Osteoblast (primary cell): ENCODE measurements around the gene GLP1R. TPM values are rescaled to one million over a fixed set of nuclear protein-coding genes. Genes with fewer than 3 reads are reported as not detected.
A peak's percentile ranks its signal among the peaks of the same experiment; 100 is the strongest.

Experiments
- DNase-seq: peaks from one replicate; pipeline ENCODE4 v3.0.0; 2011; ENCODE audit warnings: low spot score, mixed read lengths; ENCODE audit not compliant: insufficient read length; ENCODE audit errors: missing footprints
- H2AFZ ChIP-seq: 2 replicates; pipeline ENCODE4 v1.6.0; 2011; ENCODE audit warnings: mild to moderate bottlenecking, low read length
- H3K27ac ChIP-seq: 2 replicates; pipeline ENCODE4 v1.5.1; 2011; ENCODE audit warnings: mild to moderate bottlenecking, low read depth, low read length, moderate library complexity
- H3K27me3 ChIP-seq: 2 replicates; pipeline ENCODE4 v1.6.0; 2012; ENCODE audit warnings: mild to moderate bottlenecking, control low read depth, inconsistent platforms, low read length, moderate library complexity; ENCODE audit not compliant: insufficient read depth
- H3K36me3 ChIP-seq: 2 replicates; pipeline ENCODE4 v1.5.1; 2011; ENCODE audit warnings: mild to moderate bottlenecking, low read length, control low read depth, moderate library complexity; ENCODE audit not compliant: insufficient read depth
- H3K4me1 ChIP-seq: 2 replicates; pipeline ENCODE4 v1.5.1; 2011; ENCODE audit warnings: mild to moderate bottlenecking, low read length, control low read depth, moderate library complexity; ENCODE audit not compliant: insufficient read depth
- H3K4me2 ChIP-seq: 2 replicates; pipeline ENCODE4 v1.6.0; 2011; ENCODE audit warnings: mild to moderate bottlenecking, low read length; ENCODE audit not compliant: insufficient read depth
- H3K4me3 ChIP-seq: fragments of 200-600 bp; sonication (generic); 3 replicates; pipeline ENCODE4 v1.5.1; 2012; ENCODE audit warnings: mild to moderate bottlenecking, low read length, inconsistent platforms; ENCODE audit not compliant: insufficient read depth
- H3K79me2 ChIP-seq: 2 replicates; pipeline ENCODE4 v1.6.0; 2012; ENCODE audit warnings: mild to moderate bottlenecking, low read length, control low read depth, inconsistent platforms; ENCODE audit not compliant: insufficient read depth
- H3K9me3 ChIP-seq: 2 replicates; pipeline ENCODE4 v1.5.1; 2011; ENCODE audit warnings: low read depth, low read length, control low read depth
- H4K20me1 ChIP-seq: 2 replicates; pipeline ENCODE4 v1.6.0; 2012; ENCODE audit warnings: mild to moderate bottlenecking, low read length, control low read depth; ENCODE audit not compliant: insufficient read depth
- total RNA-seq: library from RNA; depleted of rRNA; stranded (reverse); fragments of >200 nt; gene quantifications from 2 replicates; pipeline ENCODE4 v1.2.3, GENCODE V29; 2012
- TF ChIP-seq, protein P1 (sequence below): IDR thresholded peaks from 2 replicates; pipeline ENCODE4 v1.5.1; 2011; ENCODE audit warnings: mild to moderate bottlenecking, low read depth, low read length, moderate library complexity; ENCODE audit errors: extremely low read depth

The GLP1R gene
- total RNA-seq, 1 donor = not detected

DNA sequence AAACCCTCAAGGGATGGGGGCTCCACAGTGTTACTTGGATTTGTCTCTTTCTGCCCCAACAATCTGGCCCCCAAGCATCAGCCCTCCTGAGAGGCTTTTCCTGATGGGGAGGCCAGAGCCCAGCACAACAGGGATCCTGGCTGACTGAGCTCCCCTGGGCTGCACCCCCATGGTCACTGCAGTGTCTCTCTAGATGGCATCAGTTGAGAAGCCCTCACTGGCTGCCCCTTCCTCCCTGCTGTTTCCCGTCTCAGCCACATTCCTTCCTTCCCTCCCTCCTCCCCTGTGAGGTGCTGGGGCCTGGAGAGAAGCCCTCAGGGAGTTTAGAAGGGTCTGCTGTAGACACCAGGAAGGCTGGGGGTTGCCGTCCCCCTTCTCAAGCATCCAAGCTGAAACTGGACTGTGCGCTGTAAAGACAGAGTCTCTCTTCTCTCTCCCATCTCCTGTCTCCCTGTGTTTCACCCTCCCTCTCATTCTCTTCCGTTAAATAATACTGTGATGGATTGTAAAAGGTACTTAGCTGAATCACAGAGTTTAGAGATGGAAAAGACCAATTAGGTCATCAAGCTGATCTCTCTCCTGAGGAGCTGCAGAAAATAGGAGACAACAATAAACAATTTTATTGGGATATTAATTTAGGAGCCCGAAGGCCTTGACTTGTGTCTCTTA lies 36.7 kb downstream of the GLP1R start:
- Histone ChIP-seq H3K4me1 (no peaks in the 10 kb centered on the region), H3K4me2 (no peak overlapping the region), H3K4me3 (no peak overlapping the region), H2AFZ (no peak overlapping the region), H3K36me3 (no peaks in the 10 kb centered on the region), H3K27me3 (peaks cover 2% of the 10 kb centered on the region), H3K9me3 (no peaks in the 10 kb centered on the region), H3K79me2 (no peaks in the 10 kb centered on the region), H3K27ac (no peak overlapping the region), H4K20me1 (no peaks in the 10 kb centered on the region)
- TF ChIP-seq, protein P1, sequence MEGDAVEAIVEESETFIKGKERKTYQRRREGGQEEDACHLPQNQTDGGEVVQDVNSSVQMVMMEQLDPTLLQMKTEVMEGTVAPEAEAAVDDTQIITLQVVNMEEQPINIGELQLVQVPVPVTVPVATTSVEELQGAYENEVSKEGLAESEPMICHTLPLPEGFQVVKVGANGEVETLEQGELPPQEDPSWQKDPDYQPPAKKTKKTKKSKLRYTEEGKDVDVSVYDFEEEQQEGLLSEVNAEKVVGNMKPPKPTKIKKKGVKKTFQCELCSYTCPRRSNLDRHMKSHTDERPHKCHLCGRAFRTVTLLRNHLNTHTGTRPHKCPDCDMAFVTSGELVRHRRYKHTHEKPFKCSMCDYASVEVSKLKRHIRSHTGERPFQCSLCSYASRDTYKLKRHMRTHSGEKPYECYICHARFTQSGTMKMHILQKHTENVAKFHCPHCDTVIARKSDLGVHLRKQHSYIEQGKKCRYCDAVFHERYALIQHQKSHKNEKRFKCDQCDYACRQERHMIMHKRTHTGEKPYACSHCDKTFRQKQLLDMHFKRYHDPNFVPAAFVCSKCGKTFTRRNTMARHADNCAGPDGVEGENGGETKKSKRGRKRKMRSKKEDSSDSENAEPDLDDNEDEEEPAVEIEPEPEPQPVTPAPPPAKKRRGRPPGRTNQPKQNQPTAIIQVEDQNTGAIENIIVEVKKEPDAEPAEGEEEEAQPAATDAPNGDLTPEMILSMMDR = no peak
- DNase-seq = peak; percentile 52

DNA sequence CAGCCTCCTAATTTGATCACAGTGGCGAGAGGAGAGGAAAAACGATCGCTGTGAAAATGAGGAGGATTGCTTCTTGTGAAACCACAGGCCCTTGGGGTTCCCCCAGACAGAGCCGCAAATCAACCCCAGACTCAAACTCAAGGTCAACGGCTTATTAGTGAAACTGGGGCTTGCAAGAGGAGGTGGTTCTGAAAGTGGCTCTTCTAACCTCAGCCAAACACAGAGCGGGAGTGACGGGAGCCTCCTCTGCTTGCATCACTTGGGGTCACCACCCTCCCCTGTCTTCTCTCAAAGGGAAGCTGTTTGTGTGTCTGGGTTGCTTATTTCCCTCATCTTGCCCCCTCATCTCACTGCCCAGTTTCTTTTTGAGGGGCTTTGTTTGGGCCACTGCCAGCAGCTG lies 37.7 kb downstream of the GLP1R start:
- H3K79me2 ChIP-seq = no peaks in the 10 kb centered on the region
- H3K27ac ChIP-seq = no peak overlapping the region
- H3K36me3 ChIP-seq = no peaks in the 10 kb centered on the region
- DNase-seq = peak; percentile 29
- no peak overlapping the region for H3K4me2 ChIP-seq
- TF ChIP-seq, protein P1 = no peak
- H3K4me3 ChIP-seq = no peak overlapping the region
- H2AFZ ChIP-seq = no peak overlapping the region
- H3K4me1 ChIP-seq = no peaks in the 10 kb centered on the region
- H3K9me3 ChIP-seq = no peaks in the 10 kb centered on the region
- H3K27me3 ChIP-seq = peaks cover 4% of the 10 kb centered on the region
- no peaks in the 10 kb centered on the region for H4K20me1 ChIP-seq

DNA sequence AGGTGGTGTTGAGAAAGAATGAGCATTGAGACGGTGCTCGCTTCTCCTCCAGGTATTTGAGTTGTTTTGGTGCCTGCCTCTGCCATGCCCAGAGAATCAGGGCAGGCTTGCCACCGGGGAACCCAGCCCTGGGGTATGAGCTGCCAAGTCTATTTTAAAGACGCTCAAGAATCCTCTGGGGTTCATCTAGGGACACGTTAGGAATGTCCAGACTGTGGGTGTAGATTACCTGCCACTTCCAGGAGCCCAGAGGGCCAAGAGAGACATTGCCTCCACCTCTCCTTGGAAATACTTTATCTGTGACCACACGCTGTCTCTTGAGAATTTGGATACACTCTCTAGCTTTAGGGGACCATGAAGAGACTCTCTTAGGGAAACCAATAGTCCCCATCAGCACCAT lies 38.1 kb downstream of the GLP1R start:
- no peaks in the 10 kb centered on the region for H3K4me1 ChIP-seq
- H3K4me3 ChIP-seq = no peak overlapping the region
- peak; percentile 42 for DNase-seq
- H3K27ac ChIP-seq = no peak overlapping the region
- no peak overlapping the region for H2AFZ ChIP-seq
- H3K36me3 ChIP-seq = no peaks in the 10 kb centered on the region
- H3K9me3 ChIP-seq = no peaks in the 10 kb centered on the region
- TF ChIP-seq, protein P1 = no peak
- H3K4me2 ChIP-seq = no peak overlapping the region
- no peaks in the 10 kb centered on the region for H4K20me1 ChIP-seq
- H3K79me2 ChIP-seq = no peaks in the 10 kb centered on the region
- H3K27me3 ChIP-seq = peaks cover 4% of the 10 kb centered on the region

DNA sequence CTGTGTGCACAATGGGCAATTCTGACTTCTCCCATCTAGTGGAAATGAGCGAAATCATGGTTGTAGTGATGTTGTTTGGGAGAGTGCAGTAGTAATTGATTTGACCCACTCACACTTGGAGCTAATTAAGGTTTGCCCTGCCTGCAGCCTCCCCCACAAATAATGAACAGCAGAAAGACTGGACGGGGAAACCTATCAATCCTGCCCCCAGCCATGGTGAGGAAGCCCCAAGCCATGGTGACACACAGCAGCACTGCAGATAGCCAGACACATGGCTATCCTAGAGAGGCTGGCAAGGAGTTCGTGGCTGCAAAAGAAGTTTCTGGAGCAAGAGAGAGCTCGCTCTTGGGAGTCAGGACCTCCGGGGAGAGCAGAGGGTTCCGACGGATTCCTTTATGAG lies 38.6 kb downstream of the GLP1R start:
- H3K4me2 ChIP-seq = no peak overlapping the region
- H3K4me1 ChIP-seq = no peaks in the 10 kb centered on the region
- no peaks in the 10 kb centered on the region for H3K36me3 ChIP-seq
- no peaks in the 10 kb centered on the region for H3K79me2 ChIP-seq
- no peak for DNase-seq
- H4K20me1 ChIP-seq = no peaks in the 10 kb centered on the region
- H2AFZ ChIP-seq = no peak overlapping the region
- H3K27me3 ChIP-seq = peaks cover 4% of the 10 kb centered on the region
- H3K4me3 ChIP-seq = no peak overlapping the region
- H3K27ac ChIP-seq = no peak overlapping the region
- H3K9me3 ChIP-seq = no peaks in the 10 kb centered on the region
- TF ChIP-seq, protein P1 = no peak
